ENCODE results near the gene CALML6. TPM values are rescaled to one million over a fixed set of nuclear protein-coding genes. Genes with fewer than 3 reads are reported as not detected.

CALML6 gene
- total RNA-seq, 1 experiment from 2014 or later: 1.4 TPM

DNA sequence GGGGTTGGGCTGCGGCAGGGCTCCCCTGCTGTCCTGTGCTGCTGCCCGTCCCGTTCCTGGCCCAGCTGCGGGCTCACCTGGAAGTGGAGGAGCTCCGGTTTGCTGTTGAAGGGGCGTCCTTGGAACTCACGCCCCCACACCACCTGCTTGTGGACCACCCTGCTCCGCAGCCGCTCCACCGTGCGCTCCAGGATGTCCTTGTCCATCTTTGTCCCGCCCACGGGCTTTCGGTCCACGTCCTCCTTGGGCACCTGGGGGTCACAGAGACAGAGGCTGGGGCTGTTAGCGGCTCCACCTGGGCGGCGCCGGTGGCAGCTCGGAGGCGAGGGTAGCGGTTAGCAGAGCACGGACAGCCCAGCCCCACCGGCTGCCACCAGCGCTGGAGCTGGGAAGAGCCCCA is 49.8 kb downstream of the CALML6 start:
- no peaks in the 10 kb centered on the region for H3K36me3 Mint-ChIP-seq (ENCODE audit: insufficient read depth, unreplicated experiment)
- peaks cover 5% of the 10 kb centered on the region for H3K27me3 Mint-ChIP-seq (ENCODE audit: insufficient read depth, unreplicated experiment)
- BruUV-seq (replicated peaks): no TSS peak
- ChIA-PET CTCF (no interaction called here), POLR2A (no interaction called here)
- no peaks in the 10 kb centered on the region for H3K27me3 ChIP-seq (replicated peaks; ENCODE audit: control insufficient read depth, insufficient read depth, low read length)
- intact Hi-C loops (cut with micrococcal nuclease; ENCODE audit: unreplicated experiment): no loop called here
- TF ChIP-seq, protein P1, sequence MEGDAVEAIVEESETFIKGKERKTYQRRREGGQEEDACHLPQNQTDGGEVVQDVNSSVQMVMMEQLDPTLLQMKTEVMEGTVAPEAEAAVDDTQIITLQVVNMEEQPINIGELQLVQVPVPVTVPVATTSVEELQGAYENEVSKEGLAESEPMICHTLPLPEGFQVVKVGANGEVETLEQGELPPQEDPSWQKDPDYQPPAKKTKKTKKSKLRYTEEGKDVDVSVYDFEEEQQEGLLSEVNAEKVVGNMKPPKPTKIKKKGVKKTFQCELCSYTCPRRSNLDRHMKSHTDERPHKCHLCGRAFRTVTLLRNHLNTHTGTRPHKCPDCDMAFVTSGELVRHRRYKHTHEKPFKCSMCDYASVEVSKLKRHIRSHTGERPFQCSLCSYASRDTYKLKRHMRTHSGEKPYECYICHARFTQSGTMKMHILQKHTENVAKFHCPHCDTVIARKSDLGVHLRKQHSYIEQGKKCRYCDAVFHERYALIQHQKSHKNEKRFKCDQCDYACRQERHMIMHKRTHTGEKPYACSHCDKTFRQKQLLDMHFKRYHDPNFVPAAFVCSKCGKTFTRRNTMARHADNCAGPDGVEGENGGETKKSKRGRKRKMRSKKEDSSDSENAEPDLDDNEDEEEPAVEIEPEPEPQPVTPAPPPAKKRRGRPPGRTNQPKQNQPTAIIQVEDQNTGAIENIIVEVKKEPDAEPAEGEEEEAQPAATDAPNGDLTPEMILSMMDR (IDR thresholded peaks at IDR 0.05; ENCODE audit: insufficient read depth in 1 of 2, low read depth in 1 of 2, low read length in 1 of 2, severe bottlenecking in 1 of 2, unreplicated experiment in 1 of 2): no peak
- H3K27ac Mint-ChIP-seq (ENCODE audit: unreplicated experiment): no peak overlapping the region
- H3K4me1 Mint-ChIP-seq (ENCODE audit: low read depth, unreplicated experiment): no peaks in the 10 kb centered on the region
- H3K9me3 ChIP-seq: no peaks in the 10 kb centered on the region
- H3K4me3 ChIP-seq (ENCODE audit: low read depth, low read length): no peak overlapping the region
- no peaks in the 10 kb centered on the region for H3K9me3 Mint-ChIP-seq (ENCODE audit: unreplicated experiment)
- 0 out of 2 replicates have a peak, but pooled peaks cover 5% of the 10 kb centered on the region for H3K4me1 ChIP-seq
- no peak for DNase-seq
- H3K4me3 Mint-ChIP-seq (ENCODE audit: unreplicated experiment): no peak overlapping the region
- no peaks in the 10 kb centered on the region for H3K36me3 ChIP-seq (ENCODE audit: control insufficient read depth, insufficient read depth, low read length)

DNA sequence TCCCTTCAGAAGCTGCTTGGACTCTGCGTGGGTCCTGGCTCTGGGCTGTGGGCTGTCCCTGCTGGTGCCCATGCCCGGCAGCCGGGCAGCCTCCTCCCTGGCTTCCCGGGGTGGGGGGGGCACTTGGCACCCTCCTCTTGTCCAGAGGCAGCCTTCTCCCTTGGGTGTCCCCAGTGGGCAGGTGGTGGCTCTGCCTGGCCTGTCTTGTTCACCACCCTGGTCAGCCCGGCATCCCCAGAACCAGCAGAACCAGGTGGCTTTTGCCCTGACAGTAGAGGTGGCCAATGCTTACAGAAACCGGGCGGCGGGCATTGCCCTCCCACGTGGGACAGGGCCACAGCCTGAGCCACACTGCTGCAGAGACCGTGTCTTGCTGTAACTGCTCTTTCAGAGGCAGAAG is 50.5 kb downstream of the CALML6 start:
- H3K36me3 ChIP-seq (ENCODE audit: control insufficient read depth, insufficient read depth, low read length): no peaks in the 10 kb centered on the region
- no peak overlapping the region for H3K4me3 Mint-ChIP-seq (ENCODE audit: unreplicated experiment)
- peaks cover 5% of the 10 kb centered on the region for H3K27me3 Mint-ChIP-seq (ENCODE audit: insufficient read depth, unreplicated experiment)

DNA sequence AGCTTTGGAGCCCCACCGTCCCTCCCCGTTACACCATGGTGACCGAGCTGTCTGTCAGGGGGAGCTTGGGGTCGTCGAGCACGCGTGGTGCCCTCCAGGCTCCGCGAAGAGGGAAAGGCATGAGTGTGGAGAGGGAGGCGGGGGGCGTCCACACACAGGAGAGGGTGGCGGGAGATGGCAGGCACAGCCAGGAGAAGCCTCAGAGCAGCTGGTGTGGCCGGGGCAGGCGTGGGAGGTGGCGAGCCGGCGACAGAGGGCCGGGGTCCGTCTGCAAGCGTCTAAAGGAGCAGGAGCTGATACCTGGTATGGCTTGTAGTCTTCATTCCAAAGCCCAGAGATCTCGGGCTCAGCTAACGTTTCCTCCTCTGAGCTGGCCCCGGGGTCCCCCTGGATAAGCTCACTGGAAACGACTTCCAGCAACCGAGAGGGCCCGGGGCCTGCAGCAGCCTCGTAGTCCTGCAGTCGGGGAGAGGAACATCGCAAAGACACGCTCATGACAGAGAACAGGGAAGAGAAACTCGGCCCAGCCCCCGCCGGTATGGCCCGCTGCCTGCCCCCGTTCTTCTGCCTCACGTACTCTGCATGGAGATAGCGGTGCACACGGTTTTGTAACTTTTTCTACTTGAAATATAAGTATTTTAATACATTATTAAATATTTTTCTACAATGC is 51.1 kb downstream of the CALML6 start:
- H3K36me3 ChIP-seq (ENCODE audit: control insufficient read depth, insufficient read depth, low read length): no peaks in the 10 kb centered on the region
- POLR2A ChIA-PET: no interaction called here
- DNase-seq: no peak
- H3K27me3 Mint-ChIP-seq (ENCODE audit: insufficient read depth, unreplicated experiment): peaks cover 5% of the 10 kb centered on the region
- H3K9me3 ChIP-seq: no peaks in the 10 kb centered on the region
- no peak overlapping the region for H3K4me3 Mint-ChIP-seq (ENCODE audit: unreplicated experiment)
- no peaks in the 10 kb centered on the region for H3K4me1 ChIP-seq
- H3K4me1 Mint-ChIP-seq (ENCODE audit: low read depth, unreplicated experiment): no peaks in the 10 kb centered on the region
- H3K9me3 Mint-ChIP-seq (ENCODE audit: unreplicated experiment): no peaks in the 10 kb centered on the region
- H3K27me3 ChIP-seq (replicated peaks; ENCODE audit: control insufficient read depth, insufficient read depth, low read length): no peaks in the 10 kb centered on the region
- TF ChIP-seq, protein P1 (IDR thresholded peaks at IDR 0.05; ENCODE audit: insufficient read depth in 1 of 2, low read depth in 1 of 2, low read length in 1 of 2, severe bottlenecking in 1 of 2, unreplicated experiment in 1 of 2): no peak
- no peak overlapping the region for H3K27ac Mint-ChIP-seq (ENCODE audit: unreplicated experiment)
- H3K36me3 Mint-ChIP-seq (ENCODE audit: insufficient read depth, unreplicated experiment): no peaks in the 10 kb centered on the region
- no peak overlapping the region for H3K4me3 ChIP-seq (ENCODE audit: low read depth, low read length)
- BruUV-seq (replicated peaks): no TSS peak
- CTCF ChIA-PET: no interaction called here
- intact Hi-C loops (cut with micrococcal nuclease; ENCODE audit: unreplicated experiment): no loop called here

More for the DNA sequence above, 50.5 kb downstream of the CALML6 start:
- ChIA-PET POLR2A (no interaction called here), CTCF (no interaction called here)
- no peaks in the 10 kb centered on the region for H3K36me3 Mint-ChIP-seq (ENCODE audit: insufficient read depth, unreplicated experiment)
- H3K4me3 ChIP-seq (ENCODE audit: low read depth, low read length): no peak overlapping the region
- no peak overlapping the region for H3K27ac Mint-ChIP-seq (ENCODE audit: unreplicated experiment)
- intact Hi-C loops (cut with micrococcal nuclease; ENCODE audit: unreplicated experiment): no loop called here
- H3K4me1 ChIP-seq: no peaks in the 10 kb centered on the region
- no peaks in the 10 kb centered on the region for H3K9me3 ChIP-seq
- no peak for DNase-seq
- no peaks in the 10 kb centered on the region for H3K27me3 ChIP-seq (replicated peaks; ENCODE audit: control insufficient read depth, insufficient read depth, low read length)
- no peaks in the 10 kb centered on the region for H3K9me3 Mint-ChIP-seq (ENCODE audit: unreplicated experiment)
- TF ChIP-seq, protein P1 (IDR thresholded peaks at IDR 0.05; ENCODE audit: insufficient read depth in 1 of 2, low read depth in 1 of 2, low read length in 1 of 2, severe bottlenecking in 1 of 2, unreplicated experiment in 1 of 2): no peak
- no TSS peak for BruUV-seq (replicated peaks)
- no peaks in the 10 kb centered on the region for H3K4me1 Mint-ChIP-seq (ENCODE audit: low read depth, unreplicated experiment)

Other genes starting within 250 kb of the CALML6 start
- 26.1 and 26.4 TPM in 2 replicates for gene SLC35E2B, start 222.5 kb upstream of the CALML6 start, total RNA-seq (2022)
- 49.6 and 53.7 TPM in 2 replicates for gene CDK11A, start 190.9 kb upstream of the CALML6 start, total RNA-seq (2022)
- gene NADK, start 136.8 kb upstream of the CALML6 start, total RNA-seq (2022): 76.7 and 85.8 TPM in 2 replicates
- 268 and 301 TPM in 2 replicates for gene GNB1, start 24.2 kb upstream of the CALML6 start, total RNA-seq (2022)
- gene TMEM52, start 4.0 kb downstream of the CALML6 start, total RNA-seq (2022): 5.8 and 6.4 TPM in 2 replicates
- not detected in 2 replicates for gene CFAP74, start 88.5 kb downstream of the CALML6 start, total RNA-seq (2022)
- 0.16 and 0.34 TPM in 2 replicates for gene GABRD, start 104.1 kb downstream of the CALML6 start, total RNA-seq (2022)
- gene PRKCZ, start 135.2 kb downstream of the CALML6 start, total RNA-seq (2022): 45.9 and 48.7 TPM in 2 replicates